Neural cell (in vitro differentiated cells): Measurements from ENCODE around the gene COQ10A. TPM values are rescaled to one million over a fixed set of nuclear protein-coding genes. Genes with fewer than 3 reads are reported as not detected.

Experiments used
- H2AFZ ChIP-seq: fragments of 200-600, 300-800 bp; sonication (generic), shearing (Covaris generic); 2 replicates; pipeline ENCODE4 v1.6.0; 2014; ENCODE audit warnings: low read depth, mild to moderate bottlenecking, antibody characterized with exemption, low read length, moderate library complexity
- H3F3A ChIP-seq: fragments of 200-600 bp; shearing (Covaris generic); 2 replicates; pipeline ENCODE4 v1.6.1; 2016; ENCODE audit warnings: mild to moderate bottlenecking, moderate library complexity, mixed read lengths, antibody characterized with exemption, low read length; ENCODE audit not compliant: insufficient read depth, poor library complexity, severe bottlenecking
- H3K27ac ChIP-seq: fragments of 200-600, 300-800 bp; sonication (generic), shearing (Covaris generic); 2 replicates; pipeline ENCODE4 v1.5.1; 2014; ENCODE audit warnings: mild to moderate bottlenecking, low read length, moderate library complexity
- H3K27me3 ChIP-seq: fragments of 300-800, 200-600 bp; sonication (generic), shearing (Covaris generic); 2 replicates; pipeline ENCODE4 v1.6.0; 2014; ENCODE audit warnings: mild to moderate bottlenecking, low read depth, low read length, moderate library complexity; ENCODE audit not compliant: insufficient read depth
- H3K36me3 ChIP-seq: fragments of 300-800, 200-600 bp; sonication (generic), shearing (Covaris generic); 2 replicates; pipeline ENCODE4 v1.5.1; 2014; ENCODE audit warnings: mild to moderate bottlenecking, antibody characterized with exemption, low read length, moderate library complexity; ENCODE audit not compliant: insufficient read depth
- H3K4me2 ChIP-seq: fragments of 300-800, 200-600 bp; sonication (generic), shearing (Covaris generic); 2 replicates; pipeline ENCODE4 v1.6.0; 2014; ENCODE audit warnings: mild to moderate bottlenecking, low read length
- H3K4me3 ChIP-seq: fragments of 300-800, 200-600 bp; sonication (generic), shearing (Covaris generic); 2 replicates; pipeline ENCODE4 v1.5.1; 2014; ENCODE audit warnings: mild to moderate bottlenecking, low read length, moderate library complexity
- H3K79me2 ChIP-seq: fragments of 200-600 bp; shearing (Covaris generic); replicated peaks from 2 replicates; pipeline ENCODE4 v1.6.0; 2014; ENCODE audit warnings: mild to moderate bottlenecking, low read length, moderate library complexity; ENCODE audit not compliant: insufficient read depth
- H3K9ac ChIP-seq: fragments of 300-800, 200-600 bp; sonication (generic), shearing (Covaris generic); 2 replicates; pipeline ENCODE4 v1.6.1; 2016; ENCODE audit warnings: mild to moderate bottlenecking, low read length, mixed read lengths
- H3K9me2 ChIP-seq: fragments of 200-600 bp; shearing (Covaris generic); 2 replicates; pipeline ENCODE4 v1.6.1; 2016; ENCODE audit warnings: mild to moderate bottlenecking, low read length, mixed read lengths; ENCODE audit not compliant: insufficient read depth
- H3K9me3 ChIP-seq: fragments of 200-600, 300-800 bp; sonication (generic), shearing (Covaris generic); 2 replicates; pipeline ENCODE4 v1.6.1; 2016; ENCODE audit warnings: mild to moderate bottlenecking, mixed run types, low read length, moderate library complexity, mixed read lengths
- H4K20me1 ChIP-seq: fragments of 200-600 bp; shearing (Covaris generic); 2 replicates; pipeline ENCODE4 v1.6.1; 2016; ENCODE audit warnings: mild to moderate bottlenecking, mixed run types; ENCODE audit not compliant: insufficient read depth
- EP300 ChIP-seq: fragments of 450-650 bp; conservative IDR thresholded peaks from 2 replicates; pipeline ENCODE4 v1.6.1; 2014; ENCODE audit warnings: antibody characterized with exemption, mild to moderate bottlenecking, moderate library complexity; ENCODE audit not compliant: poor library complexity, severe bottlenecking
- EZH2 ChIP-seq: fragments of 200-600, 300-800 bp; shearing (Covaris generic), sonication (generic); IDR thresholded peaks from 2 replicates; pipeline ENCODE4 v1.6.1; 2014; ENCODE audit warnings: antibody characterized with exemption, low read length, borderline replicate concordance, mild to moderate bottlenecking; ENCODE audit not compliant: insufficient read depth, poor library complexity, severe bottlenecking
- MXI1 ChIP-seq: fragments of 450-650 bp; conservative IDR thresholded peaks from 2 replicates; pipeline ENCODE4 v1.6.1; 2014; ENCODE audit warnings: antibody characterized with exemption, mild to moderate bottlenecking; ENCODE audit not compliant: poor library complexity, severe bottlenecking
- POLR2AphosphoS5 ChIP-seq: IDR thresholded peaks from 2 replicates; pipeline ENCODE4 v1.6.1; 2012
- RAD21 ChIP-seq: fragments of 450-650 bp; conservative IDR thresholded peaks from 2 replicates; pipeline ENCODE4 v1.6.1; 2014; ENCODE audit warnings: antibody characterized with exemption, mild to moderate bottlenecking, moderate library complexity
- REST ChIP-seq: IDR thresholded peaks from 2 replicates; pipeline ENCODE4 v1.6.1; 2012; ENCODE audit warnings: borderline replicate concordance
- SMC3 ChIP-seq: fragments of 450-650 bp; conservative IDR thresholded peaks from 2 replicates; pipeline ENCODE4 v1.6.1; 2014; ENCODE audit warnings: antibody characterized with exemption, mild to moderate bottlenecking, moderate library complexity; ENCODE audit not compliant: poor library complexity
- TAF1 ChIP-seq: IDR thresholded peaks from 2 replicates; pipeline ENCODE4 v1.6.1; 2012; ENCODE audit warnings: low read depth
- polyA plus RNA-seq: library from polyadenylated mRNA; depleted of rRNA; stranded (reverse); fragments of >200 nt; gene quantifications from 2 replicates; pipeline ENCODE4 v1.2.3, GENCODE V29; 2014
- TF ChIP-seq, protein P1 (sequence below): fragments of 450-650 bp; IDR thresholded peaks from 2 replicates; pipeline ENCODE4 v1.5.1; 2014; ENCODE audit warnings: antibody characterized with exemption, mild to moderate bottlenecking, moderate library complexity; ENCODE audit not compliant: poor library complexity, severe bottlenecking

COQ10A gene
- polyA plus RNA-seq, 1 donor from 2014 or later: 56.5 TPM

- no peak overlapping the region for H3K27ac ChIP-seq
- H3F3A ChIP-seq: no peaks in the 10 kb centered on the region
- no peaks in the 10 kb centered on the region for H3K9me2 ChIP-seq
- no peak overlapping the region for H3K4me3 ChIP-seq
- no peaks in the 10 kb centered on the region for H3K79me2 ChIP-seq
- H3K36me3 ChIP-seq: no peaks in the 10 kb centered on the region
- H3K9me3 ChIP-seq: no peaks in the 10 kb centered on the region
- no peaks in the 10 kb centered on the region for H4K20me1 ChIP-seq
- no peak overlapping the region for H3K9ac ChIP-seq
- no peaks in the 10 kb centered on the region for H3K27me3 ChIP-seq
- H2AFZ ChIP-seq: no peak overlapping the region
- H3K4me2 ChIP-seq: no peak overlapping the region
- no peak for TF ChIP-seq EZH2
- no peak for TF ChIP-seq RAD21
- no peak for TF ChIP-seq SMC3
- TF ChIP-seq, protein P1, sequence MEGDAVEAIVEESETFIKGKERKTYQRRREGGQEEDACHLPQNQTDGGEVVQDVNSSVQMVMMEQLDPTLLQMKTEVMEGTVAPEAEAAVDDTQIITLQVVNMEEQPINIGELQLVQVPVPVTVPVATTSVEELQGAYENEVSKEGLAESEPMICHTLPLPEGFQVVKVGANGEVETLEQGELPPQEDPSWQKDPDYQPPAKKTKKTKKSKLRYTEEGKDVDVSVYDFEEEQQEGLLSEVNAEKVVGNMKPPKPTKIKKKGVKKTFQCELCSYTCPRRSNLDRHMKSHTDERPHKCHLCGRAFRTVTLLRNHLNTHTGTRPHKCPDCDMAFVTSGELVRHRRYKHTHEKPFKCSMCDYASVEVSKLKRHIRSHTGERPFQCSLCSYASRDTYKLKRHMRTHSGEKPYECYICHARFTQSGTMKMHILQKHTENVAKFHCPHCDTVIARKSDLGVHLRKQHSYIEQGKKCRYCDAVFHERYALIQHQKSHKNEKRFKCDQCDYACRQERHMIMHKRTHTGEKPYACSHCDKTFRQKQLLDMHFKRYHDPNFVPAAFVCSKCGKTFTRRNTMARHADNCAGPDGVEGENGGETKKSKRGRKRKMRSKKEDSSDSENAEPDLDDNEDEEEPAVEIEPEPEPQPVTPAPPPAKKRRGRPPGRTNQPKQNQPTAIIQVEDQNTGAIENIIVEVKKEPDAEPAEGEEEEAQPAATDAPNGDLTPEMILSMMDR: no peak
- TF ChIP-seq EP300: no peak
- TF ChIP-seq MXI1: no peak
- no peak for TF ChIP-seq POLR2AphosphoS5
- TF ChIP-seq TAF1: no peak
- no peak for TF ChIP-seq REST
These were observed 38.3 kb downstream of the COQ10A start for GRCh38 chr12:56304872-56305590.

DNA sequence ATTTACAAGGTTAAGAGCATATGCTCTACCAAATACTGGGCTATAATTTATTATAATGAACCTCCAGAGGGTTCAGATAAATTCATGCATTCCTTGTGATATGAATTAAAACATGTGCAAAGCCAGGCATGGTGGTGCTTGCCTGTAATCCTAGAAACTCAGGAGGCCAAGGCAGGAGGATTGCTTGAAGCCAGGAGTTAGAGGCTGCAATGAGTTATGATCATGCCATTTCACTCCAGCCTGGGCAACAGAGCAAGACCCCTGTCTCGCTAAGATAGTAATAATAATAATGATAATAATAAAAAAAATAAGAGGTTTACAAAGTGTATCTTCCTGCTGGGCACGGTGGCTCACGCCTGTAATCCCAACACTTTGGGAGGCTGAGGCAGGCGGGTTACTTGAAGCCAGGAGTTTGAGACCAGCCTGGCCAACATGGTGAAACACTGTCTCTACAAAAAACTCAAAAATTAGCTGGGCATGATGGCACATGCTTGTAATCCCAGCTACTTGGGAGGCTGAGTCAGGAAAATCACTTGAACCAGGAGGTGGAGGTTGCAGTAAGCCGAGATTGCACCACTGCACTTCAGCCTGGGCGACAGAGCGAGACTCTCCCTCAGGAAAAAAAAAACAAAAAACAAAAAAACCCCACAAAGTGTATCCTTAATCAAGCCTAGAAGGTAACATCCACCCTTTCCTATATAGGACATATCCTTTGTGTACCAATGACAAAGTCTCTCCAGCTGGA, 40.7 kb downstream of the COQ10A start:
- Histone ChIP-seq H2AFZ (no peak overlapping the region), H3K79me2 (no peaks in the 10 kb centered on the region), H3F3A (no peaks in the 10 kb centered on the region), H3K9me3 (no peaks in the 10 kb centered on the region), H3K27ac (no peak overlapping the region), H3K4me2 (no peak overlapping the region), H3K9ac (no peak overlapping the region), H3K27me3 (no peaks in the 10 kb centered on the region), H3K36me3 (peaks cover 4% of the 10 kb centered on the region), H4K20me1 (no peaks in the 10 kb centered on the region), H3K9me2 (no peaks in the 10 kb centered on the region), H3K4me3 (no peak overlapping the region)
- no peak for TF ChIP-seq REST
- TF ChIP-seq, protein P1: no peak
- TF ChIP-seq RAD21: no peak
- TF ChIP-seq TAF1: no peak
- TF ChIP-seq MXI1: no peak
- TF ChIP-seq EZH2: no peak
- no peak for TF ChIP-seq POLR2AphosphoS5
- TF ChIP-seq SMC3: no peak
- no peak for TF ChIP-seq EP300
